Endothelial cell of umbilical vein (primary cell): Measurements from ENCODE around the gene MEGF10. TPM values are rescaled to one million over a fixed set of nuclear protein-coding genes. Genes with fewer than 3 reads are reported as not detected.

Source experiments
- BruUV-seq: library from RNA; stranded (reverse); fragments of 400-500 nt; replicated peaks from 2 replicates; lab custom pipeline; 2021; lab: Mats Ljungman, UMichigan
- CTCF ChIA-PET: fragments of 300-600, 350-600 bp; sonication (Branson Sonifier 250); formaldehyde crosslinking; loops from one replicate; lab custom pipeline; 2021; ENCODE audit warnings: antibody characterized with exemption, inconsistent platforms; lab: Charles Lee
- POLR2A ChIA-PET: fragments of 300-600, 350-600 bp; sonication (Branson Sonifier 250); formaldehyde crosslinking; loops from one replicate; lab custom pipeline; 2021; ENCODE audit warnings: antibody characterized with exemption, inconsistent platforms; lab: Charles Lee
- DNase-seq: peaks from one replicate; pipeline ENCODE4 v3.0.0-alpha.2; 2011; ENCODE audit warnings: low read depth, low spot score
- FAIRE-seq: peaks from 2 replicates; lab custom pipeline; 2011; peaks lifted over from hg19 to GRCh38; lab: Jason Lieb, UNC
- H2AFZ ChIP-seq: 2 replicates; pipeline ENCODE4 v1.6.0; 2012; ENCODE audit warnings: low read depth, low read length, control low read depth, inconsistent platforms
- H3K27ac ChIP-seq: 2 replicates; pipeline ENCODE4 v1.5.1; 2011; ENCODE audit warnings: low read depth, mild to moderate bottlenecking, control low read depth, low read length, moderate library complexity; ENCODE audit not compliant: insufficient read depth
- H3K27me3 ChIP-seq, 2 experiments: 2 replicates each; pipeline versions ENCODE4 v1.6.0 to v1.6.1; 2011; ENCODE audit warnings: low read length in 2 of 2, mixed read lengths in 1 of 2; ENCODE audit not compliant: control insufficient read depth in 2 of 2, insufficient read depth in 2 of 2
- H3K36me3 ChIP-seq, 2 experiments: 2 replicates in 1 of 2; 3 replicates in 1 of 2; pipeline ENCODE4 v1.5.1; 2011; ENCODE audit warnings: low read length in 2 of 2, mild to moderate bottlenecking in 1 of 2, moderate library complexity in 1 of 2; ENCODE audit not compliant: control insufficient read depth in 2 of 2, insufficient read depth in 2 of 2; ENCODE audit errors: extremely low read depth in 1 of 2
- H3K4me1 ChIP-seq: 3 replicates; pipeline ENCODE4 v1.5.1; 2011; ENCODE audit warnings: mild to moderate bottlenecking, low read length; ENCODE audit not compliant: control insufficient read depth, insufficient read depth; ENCODE audit errors: extremely low read depth
- H3K4me2 ChIP-seq: 2 replicates; pipeline ENCODE4 v1.6.1; 2011; ENCODE audit warnings: low read length, control low read depth, mixed read lengths; ENCODE audit not compliant: insufficient read depth
- H3K4me3 ChIP-seq, 3 experiments: fragments of 200-600 bp in 1 of 3; sonication (generic), shearing (Covaris generic) in 1 of 3; replicated peaks in 1 of 3; 2 replicates each; pipeline ENCODE4 v1.5.1; 2011 to 2016; ENCODE audit warnings: control low read depth in 3 of 3, low read length in 3 of 3, mild to moderate bottlenecking in 2 of 3, inconsistent platforms in 1 of 3, low read depth in 1 of 3, moderate library complexity in 1 of 3; ENCODE audit not compliant: insufficient read depth in 1 of 3
- H3K79me2 ChIP-seq: 2 replicates; pipeline ENCODE4 v1.6.0; 2012; ENCODE audit warnings: low read length, inconsistent platforms; ENCODE audit not compliant: control insufficient read depth, insufficient read depth
- H3K9ac ChIP-seq: replicated peaks from 2 replicates; pipeline ENCODE3; 2011; ENCODE audit warnings: low read length, control low read depth; ENCODE audit not compliant: insufficient read depth; ENCODE audit errors: extremely low read depth
- H3K9me1 ChIP-seq: replicated peaks from 3 replicates; pipeline ENCODE4 v1.6.0; 2011; ENCODE audit warnings: mild to moderate bottlenecking, low read length; ENCODE audit not compliant: control insufficient read depth, insufficient read depth; ENCODE audit errors: extremely low read depth
- H3K9me3 ChIP-seq: replicated peaks from 2 replicates; pipeline ENCODE4 v1.5.1; 2012; ENCODE audit warnings: low read length, inconsistent platforms; ENCODE audit not compliant: control insufficient read depth, insufficient read depth
- H4K20me1 ChIP-seq: replicated peaks from 2 replicates; pipeline ENCODE3; 2011; ENCODE audit warnings: mild to moderate bottlenecking, low read length; ENCODE audit not compliant: control insufficient read depth, insufficient read depth; ENCODE audit errors: extremely low read depth
- EZH2 ChIP-seq: IDR thresholded peaks from 2 replicates; pipeline ENCODE4 v1.6.1; 2012; ENCODE audit warnings: borderline replicate concordance, low read depth, mild to moderate bottlenecking, moderate library complexity, low read length, inconsistent platforms; ENCODE audit not compliant: severe bottlenecking
- FOS ChIP-seq: IDR thresholded peaks from 2 replicates; pipeline ENCODE4 v1.6.1; 2011; ENCODE audit warnings: mild to moderate bottlenecking, low read length, moderate library complexity, borderline replicate concordance; ENCODE audit not compliant: insufficient read depth
- GATA2 ChIP-seq: IDR thresholded peaks from 2 replicates; pipeline ENCODE4 v1.7.0; 2011; ENCODE audit warnings: low read depth, mild to moderate bottlenecking, moderate library complexity, mixed read lengths, low read length; ENCODE audit not compliant: insufficient read length, insufficient read depth
- JUN ChIP-seq: IDR thresholded peaks from 2 replicates; pipeline ENCODE4 v1.6.1; 2011; ENCODE audit warnings: borderline replicate concordance, low read depth; ENCODE audit not compliant: insufficient read length, insufficient read depth
- MYC ChIP-seq: IDR thresholded peaks from one replicate; pipeline ENCODE4 v1.6.1; 2011; ENCODE audit warnings: mild to moderate bottlenecking, low read depth, low read length
- POLR2A ChIP-seq: IDR thresholded peaks from 2 replicates; pipeline ENCODE4 v1.6.1; 2012; ENCODE audit warnings: low read depth, mild to moderate bottlenecking, control low read depth, low read length
- POLR2AphosphoS5 ChIP-seq: IDR thresholded peaks from 2 replicates; pipeline ENCODE4 v1.6.1; 2012; ENCODE audit warnings: low read depth, mild to moderate bottlenecking, control low read depth, low read length, moderate library complexity; ENCODE audit not compliant: insufficient read depth
- dilution Hi-C: fragments of 300-500 bp; cut with MboI; formaldehyde crosslinking; loops from one replicate; pipeline ENCODE4 v1.15.0; 2019; ENCODE audit warnings: low sequenced_read_pairs; ENCODE audit not compliant: extremely low pct_ligation_motif_present
- intact Hi-C: fragments of 100-400 bp; cut with micrococcal nuclease; formaldehyde crosslinking; loops from one replicate; pipeline ENCODE4 v1.10.0; 2022
- polyA plus RNA-seq, 4 experiments: library from polyadenylated mRNA; depleted of rRNA in 3 of 4; stranded (reverse) in 3 of 4; unstranded in 1 of 4; fragments of >200 nt; gene quantifications; 2 replicates each; pipeline versions ENCODE4 v1.2.1 to v1.2.3, GENCODE V29; 2011 to 2012; ENCODE audit warnings: missing spikeins in 1 of 4
- total RNA-seq: library from RNA; stranded (reverse); gene quantifications from 2 replicates; pipeline ENCODE4 v1.2.3, GENCODE V29; 2021
- TF ChIP-seq, protein P1 (sequence below): IDR thresholded peaks from 2 replicates; pipeline ENCODE4 v1.6.1; 2011; ENCODE audit not compliant: insufficient read depth, insufficient read length
- TF ChIP-seq, protein P2 (sequence below), 2 donors: IDR thresholded peaks; 1 replicate in 1 of 2; 2 replicates in 1 of 2; pipeline ENCODE4 v1.5.1; 2011; ENCODE audit warnings: low read length in 2 of 2, mild to moderate bottlenecking in 2 of 2, moderate library complexity in 2 of 2, control low read depth in 1 of 2, inconsistent platforms in 1 of 2, low read depth in 1 of 2; ENCODE audit not compliant: insufficient read depth in 1 of 2; ENCODE audit errors: extremely low read depth in 1 of 2

The MEGF10 gene
- total and polyA plus RNA-seq, 2 donors (not counting 3 experiments of a cell fraction or from before 2014, with no cell fraction given): 0.30 to 1.00 TPM

DNA sequence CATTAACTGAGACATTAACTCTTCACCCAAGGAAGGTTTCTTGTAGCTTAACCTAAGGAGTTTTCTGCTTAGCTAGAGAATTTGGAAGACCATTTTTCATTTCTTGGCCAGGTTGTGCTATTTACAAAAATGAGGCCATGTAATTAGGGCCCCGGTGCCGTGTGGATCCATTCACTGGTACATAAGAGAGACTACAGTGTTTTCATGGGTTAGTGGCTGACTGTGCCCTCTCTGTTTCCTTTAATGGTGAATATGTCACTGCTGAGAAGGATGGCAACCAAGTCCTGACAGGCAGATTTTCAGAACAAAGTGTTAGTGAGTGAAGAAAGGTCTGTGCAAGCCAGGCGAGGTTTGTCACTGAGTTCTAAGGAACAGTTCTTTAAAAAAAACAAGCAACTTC is 15.4 kb downstream of the MEGF10 start:
- no peaks in the 10 kb centered on the region for H4K20me1 ChIP-seq
- no peak overlapping the region for H2AFZ ChIP-seq
- FAIRE-seq (no peak), DNase-seq (no peak)
- no peaks in the 10 kb centered on the region for H3K79me2 ChIP-seq
- no peak overlapping the region for H3K4me2 ChIP-seq
- H3K4me3 ChIP-seq: no peak overlapping the region
- H3K36me3 ChIP-seq: no peaks in the 10 kb centered on the region
- no peaks in the 10 kb centered on the region for H3K9me1 ChIP-seq
- dilution Hi-C loops: no loop called here
- TF ChIP-seq POLR2AphosphoS5 (no peak), POLR2A (no peak), FOS (no peak), JUN (no peak), GATA2 (no peak), EZH2 (no peak), MYC (no peak)
- TF ChIP-seq, protein P1, sequence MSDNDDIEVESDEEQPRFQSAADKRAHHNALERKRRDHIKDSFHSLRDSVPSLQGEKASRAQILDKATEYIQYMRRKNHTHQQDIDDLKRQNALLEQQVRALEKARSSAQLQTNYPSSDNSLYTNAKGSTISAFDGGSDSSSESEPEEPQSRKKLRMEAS: no peak
- TF ChIP-seq, protein P2, sequence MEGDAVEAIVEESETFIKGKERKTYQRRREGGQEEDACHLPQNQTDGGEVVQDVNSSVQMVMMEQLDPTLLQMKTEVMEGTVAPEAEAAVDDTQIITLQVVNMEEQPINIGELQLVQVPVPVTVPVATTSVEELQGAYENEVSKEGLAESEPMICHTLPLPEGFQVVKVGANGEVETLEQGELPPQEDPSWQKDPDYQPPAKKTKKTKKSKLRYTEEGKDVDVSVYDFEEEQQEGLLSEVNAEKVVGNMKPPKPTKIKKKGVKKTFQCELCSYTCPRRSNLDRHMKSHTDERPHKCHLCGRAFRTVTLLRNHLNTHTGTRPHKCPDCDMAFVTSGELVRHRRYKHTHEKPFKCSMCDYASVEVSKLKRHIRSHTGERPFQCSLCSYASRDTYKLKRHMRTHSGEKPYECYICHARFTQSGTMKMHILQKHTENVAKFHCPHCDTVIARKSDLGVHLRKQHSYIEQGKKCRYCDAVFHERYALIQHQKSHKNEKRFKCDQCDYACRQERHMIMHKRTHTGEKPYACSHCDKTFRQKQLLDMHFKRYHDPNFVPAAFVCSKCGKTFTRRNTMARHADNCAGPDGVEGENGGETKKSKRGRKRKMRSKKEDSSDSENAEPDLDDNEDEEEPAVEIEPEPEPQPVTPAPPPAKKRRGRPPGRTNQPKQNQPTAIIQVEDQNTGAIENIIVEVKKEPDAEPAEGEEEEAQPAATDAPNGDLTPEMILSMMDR (IDR thresholded peaks at IDR 0.05; ENCODE audit: extremely low read depth in 1 of 2, insufficient read depth in 1 of 2, low read depth in 1 of 2, low read length in 2 of 2): no peak
- BruUV-seq: no TSS peak
- ChIA-PET CTCF (interaction anchor here (0.9 to 1.4 kb wide), 5 partner anchors 8 to 468 kb away, joined by 3 to 4 read pairs (median 3); no protein-coding TSS in a partner anchor), POLR2A (no interaction called here)
- no peaks in the 10 kb centered on the region for H3K4me1 ChIP-seq
- H3K27me3 ChIP-seq: peaks cover 14 to 20% of the 10 kb centered on the region in 2 experiments
- H3K9ac ChIP-seq: no peak overlapping the region
- H3K9me3 ChIP-seq: no peaks in the 10 kb centered on the region
- intact Hi-C loops: no loop called here
- no peak overlapping the region for H3K27ac ChIP-seq
